DND-41 (cell line): ENCODE data around the gene ASIC2.

Experiments used
- ATAC-seq: fragments of 200-7000 bp; cut with Tn5 transposase; 3 replicates; pipeline ENCODE4 v1.9.1; 2021; ENCODE audit warnings: low read depth; ENCODE audit not compliant: insufficient read depth
- DNase-seq: peaks from one replicate; pipeline ENCODE4 v3.0.0-alpha.2; 2020
- H2AFZ ChIP-seq: 2 replicates; pipeline ENCODE4 v1.6.0; 2012; ENCODE audit warnings: low read depth, low read length
- H3K27ac ChIP-seq: 2 replicates; pipeline ENCODE4 v1.5.1; 2012; ENCODE audit warnings: low read length, inconsistent platforms
- H3K27me3 ChIP-seq: fragments of 200-600 bp; sonication (generic); 2 replicates; pipeline ENCODE4 v1.6.0; 2012; ENCODE audit warnings: low read length, mild to moderate bottlenecking, inconsistent platforms; ENCODE audit not compliant: insufficient read depth, poor library complexity
- H3K36me3 ChIP-seq: 2 replicates; pipeline ENCODE4 v1.5.1; 2012; ENCODE audit warnings: low read length, inconsistent platforms; ENCODE audit not compliant: insufficient read depth
- H3K4me1 ChIP-seq: 2 replicates; pipeline ENCODE4 v1.5.1; 2012; ENCODE audit warnings: mild to moderate bottlenecking, low read length; ENCODE audit not compliant: insufficient read depth
- H3K4me2 ChIP-seq: 2 replicates; pipeline ENCODE4 v1.6.0; 2012; ENCODE audit warnings: mild to moderate bottlenecking, moderate library complexity, low read length, inconsistent platforms; ENCODE audit not compliant: insufficient read depth
- H3K4me3 ChIP-seq, 2 experiments: fragments of 200-600 bp in 1 of 2; shearing (Covaris generic) in 1 of 2; 2 replicates each; pipeline ENCODE4 v1.5.1; 2012 to 2016; ENCODE audit warnings: inconsistent platforms in 2 of 2, low read length in 2 of 2, mild to moderate bottlenecking in 2 of 2, low read depth in 1 of 2, moderate library complexity in 1 of 2
- H3K79me2 ChIP-seq: 2 replicates; pipeline ENCODE4 v1.6.0; 2012; ENCODE audit warnings: low read length, inconsistent platforms; ENCODE audit not compliant: insufficient read depth
- H3K9ac ChIP-seq: 2 replicates; pipeline ENCODE4 v1.6.0; 2012; ENCODE audit warnings: low read depth, mild to moderate bottlenecking, inconsistent platforms, low read length, moderate library complexity
- H3K9me3 ChIP-seq: 2 replicates; pipeline ENCODE4 v1.5.1; 2012; ENCODE audit warnings: low read length, moderate library complexity, mild to moderate bottlenecking, inconsistent platforms; ENCODE audit not compliant: insufficient read depth, severe bottlenecking
- H4K20me1 ChIP-seq: 2 replicates; pipeline ENCODE4 v1.6.0; 2012; ENCODE audit warnings: low read length; ENCODE audit not compliant: insufficient read depth
- CTCF ChIP-seq: IDR thresholded peaks from 2 replicates; pipeline ENCODE4 v1.5.1; 2012; ENCODE audit warnings: borderline replicate concordance, low read length, moderate library complexity, mild to moderate bottlenecking; ENCODE audit not compliant: poor library complexity, severe bottlenecking; ENCODE audit errors: extremely low read depth
- EZH2 ChIP-seq: IDR thresholded peaks from 3 replicates; pipeline ENCODE4 v1.6.1; 2012; ENCODE audit warnings: borderline replicate concordance, low read depth, mild to moderate bottlenecking, moderate library complexity, low read length, inconsistent platforms; ENCODE audit not compliant: severe bottlenecking

The ASIC2 gene

GRCh38 chr17:33072421-33073161 is 220.5 kb downstream of the ASIC2 start:
- Histone ChIP-seq H3K4me3 (no peak overlapping the region), H3K4me2 (no peak overlapping the region), H3K9me3 (no peaks in the 10 kb centered on the region), H3K27me3 (peaks cover 15% of the 10 kb centered on the region), H4K20me1 (0 out of 2 replicates have a peak, but pooled peaks cover 4% of the 10 kb centered on the region), H3K9ac (no peak overlapping the region), H3K36me3 (no peaks in the 10 kb centered on the region), H3K27ac (no peak overlapping the region), H2AFZ (no peak overlapping the region), H3K79me2 (no peaks in the 10 kb centered on the region), H3K4me1 (no peaks in the 10 kb centered on the region)
- no peak for DNase-seq
- no peak for TF ChIP-seq CTCF
- no peak for TF ChIP-seq EZH2
- ATAC-seq: no peak

GRCh38 chr17:33071656-33072055 is 221.4 kb downstream of the ASIC2 start:
- DNase-seq (no peak), ATAC-seq (no peak)
- Histone ChIP-seq H2AFZ (no peak overlapping the region), H3K9ac (no peak overlapping the region), H3K4me1 (no peaks in the 10 kb centered on the region), H4K20me1 (0 out of 2 replicates have a peak, but pooled peaks cover 4% of the 10 kb centered on the region), H3K27ac (no peak overlapping the region), H3K9me3 (no peaks in the 10 kb centered on the region), H3K4me2 (no peak overlapping the region), H3K79me2 (no peaks in the 10 kb centered on the region), H3K4me3 (no peak overlapping the region), H3K36me3 (no peaks in the 10 kb centered on the region), H3K27me3 (peaks cover 15% of the 10 kb centered on the region)
- TF ChIP-seq CTCF (no peak), EZH2 (no peak)

- no peak for TF ChIP-seq EZH2
- no peak for TF ChIP-seq CTCF
- H3K27me3 ChIP-seq: peaks cover 5% of the 10 kb centered on the region
- H3K36me3 ChIP-seq: no peaks in the 10 kb centered on the region
- H2AFZ ChIP-seq: no peak overlapping the region
- no peak overlapping the region for H3K4me3 ChIP-seq
- no peaks in the 10 kb centered on the region for H3K79me2 ChIP-seq
- no peaks in the 10 kb centered on the region for H3K4me1 ChIP-seq
- no peak for DNase-seq
- H3K9ac ChIP-seq: no peak overlapping the region
- H3K4me2 ChIP-seq: no peak overlapping the region
- ATAC-seq: no peak
- H3K27ac ChIP-seq: no peak overlapping the region
- no peaks in the 10 kb centered on the region; the same call in 1 of the 2 replicates for H4K20me1 ChIP-seq
- H3K9me3 ChIP-seq: no peaks in the 10 kb centered on the region
Measured at GRCh38 chr17:33057564-33057963, 235.5 kb downstream of the ASIC2 start.
